Activated CD4-positive, alpha-beta T cell treated with anti-CD3 and anti-CD28 coated beads, Interleukin-2, amount 10 ng/mL, durations not matched to agents 7 days and 5 days (primary cell): ENCODE measurements around the gene HPSE. TPM values are rescaled to one million over a fixed set of nuclear protein-coding genes. Genes with fewer than 3 reads are reported as not detected.
A peak's percentile ranks its signal among the peaks of the same experiment; 100 is the strongest.
"Not testable (repeated sequence)": the region's sequence is repeated elsewhere in the genome, so short reads cannot be mapped to it uniquely, and the experiment has no call there.

Experiments used
- CTCF ChIA-PET: fragments of 350-600 bp; sonication (Branson Sonifier 250); formaldehyde crosslinking; loops from one replicate; lab custom pipeline; 2021; ENCODE audit warnings: antibody characterized with exemption; lab: Charles Lee
- POLR2A ChIA-PET: fragments of 350-600 bp; sonication (Branson Sonifier 250); formaldehyde crosslinking; loops from one replicate; lab custom pipeline; 2021; ENCODE audit warnings: antibody characterized with exemption; lab: Charles Lee
- DNase-seq: peaks from one replicate; pipeline ENCODE4 v3.0.0-alpha.2; 2020
- H3K27ac Mint-ChIP-seq: one replicate; pipeline ENCODE4 v1.8.0; 2021; ENCODE audit warnings: mild to moderate bottlenecking, moderate library complexity, mixed read lengths
- H3K27me3 Mint-ChIP-seq: one replicate; pipeline ENCODE4 v1.8.0; 2021; ENCODE audit warnings: mixed read lengths
- H3K36me3 Mint-ChIP-seq: one replicate; pipeline ENCODE4 v1.8.0; 2021; ENCODE audit warnings: low read depth, mixed read lengths
- H3K4me1 Mint-ChIP-seq: one replicate; pipeline ENCODE4 v1.8.0; 2021; ENCODE audit warnings: mixed read lengths
- H3K4me3 Mint-ChIP-seq: one replicate; pipeline ENCODE4 v1.8.0; 2021; ENCODE audit warnings: mild to moderate bottlenecking, moderate library complexity, mixed read lengths
- H3K9me3 Mint-ChIP-seq: one replicate; pipeline ENCODE4 v1.8.0; 2021; ENCODE audit warnings: mixed read lengths
- total RNA-seq, 2 experiments: library from RNA; stranded (reverse); gene quantifications; one replicate each; pipeline ENCODE4 v1.2.3, GENCODE V29; 2021

HPSE gene
- total RNA-seq, 2 experiments from 2014 or later = 24.6 to 26.1 TPM

DNA sequence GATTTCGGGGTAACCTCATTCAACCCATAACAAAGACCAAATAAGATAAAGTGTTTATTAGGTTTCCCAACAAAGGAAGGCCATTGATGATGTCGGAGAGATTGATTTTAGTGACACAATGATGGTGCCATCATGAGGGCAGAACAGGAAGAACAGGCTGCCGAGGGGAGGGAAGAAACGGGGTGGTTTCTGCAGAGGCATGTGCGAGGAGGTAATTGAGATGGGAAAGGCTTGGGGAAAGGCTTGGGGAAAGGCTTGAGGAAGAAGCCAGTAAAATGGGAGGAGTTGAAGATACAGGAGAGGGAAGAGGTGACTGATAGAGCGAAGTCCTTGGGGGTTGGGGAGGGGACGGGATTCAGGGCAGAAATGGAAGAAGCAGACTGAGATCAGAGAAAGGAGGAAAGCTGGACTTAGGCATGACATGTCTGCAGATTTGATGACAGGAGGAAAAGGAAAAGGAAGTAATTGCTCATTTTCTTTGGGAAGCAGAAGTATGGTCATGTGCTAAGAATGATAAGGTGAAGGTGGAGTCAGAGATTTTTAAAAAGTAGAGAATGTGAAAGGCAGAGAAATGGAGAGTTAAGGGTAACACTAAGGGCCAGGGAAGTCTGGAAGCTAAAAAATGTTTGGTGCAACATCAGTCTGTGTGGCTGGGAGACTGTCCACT lies 6.0 kb downstream of the HPSE start:
- Mint-ChIP-seq H3K27me3 (no peaks in the 10 kb centered on the region), H3K36me3 (peaks cover 41% of the 10 kb centered on the region), H3K4me1 (peaks cover 21% of the 10 kb centered on the region), H3K4me3 (no peak overlapping the region), H3K27ac (no peak overlapping the region), H3K9me3 (no peaks in the 10 kb centered on the region)
- DNase-seq = no peak
- ChIA-PET POLR2A (no interaction called here), CTCF (interaction anchor here (0.5 to 2.3 kb wide), 6 partner anchors 8 to 149 kb away, joined by 3 to 8 read pairs (median 3); partner anchors contain the start of gene COQ2)

GRCh38 chr4:83326546-83326945 lies 8.1 kb downstream of the HPSE start:
- CTCF ChIA-PET = interaction anchor here (1.2 kb wide), 1 partner anchor 897 kb away, joined by 3 read pairs; no protein-coding TSS in a partner anchor
- Mint-ChIP-seq H3K4me3 (no peak overlapping the region), H3K36me3 (peaks cover 31% of the 10 kb centered on the region), H3K27ac (no peak overlapping the region), H3K9me3 (no peaks in the 10 kb centered on the region), H3K27me3 (no peaks in the 10 kb centered on the region), H3K4me1 (peaks cover 6% of the 10 kb centered on the region)
- DNase-seq = no peak
- POLR2A ChIA-PET = no interaction called here

DNA sequence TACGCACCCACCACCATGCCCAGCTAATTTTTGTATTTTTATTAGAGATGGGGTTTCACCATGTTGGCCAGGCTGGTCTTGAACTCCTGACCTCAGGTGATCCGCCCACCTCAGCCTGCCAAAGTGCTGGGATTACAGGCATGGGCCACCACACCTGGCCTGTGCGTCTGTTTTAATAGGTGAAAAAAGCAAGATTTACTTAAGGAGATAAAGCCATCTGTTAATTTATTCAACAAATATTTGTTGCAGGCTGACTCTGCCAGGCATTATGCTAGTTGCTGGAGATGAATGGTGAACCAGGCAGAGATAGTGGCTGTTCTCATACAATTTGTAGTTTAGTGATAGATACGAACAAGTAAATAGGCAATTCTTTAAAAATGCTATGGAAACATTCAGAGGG lies 9.3 kb downstream of the HPSE start:
- peaks cover 15% of the 10 kb centered on the region for H3K4me1 Mint-ChIP-seq
- DNase-seq, H3K4me3 Mint-ChIP-seq, H3K27me3 Mint-ChIP-seq, POLR2A ChIA-PET, H3K27ac Mint-ChIP-seq, H3K9me3 Mint-ChIP-seq: not testable (repeated sequence)
- peaks cover 38% of the 10 kb centered on the region for H3K36me3 Mint-ChIP-seq
- CTCF ChIA-PET = interaction anchor here (0.8 kb wide), 1 partner anchor 35 kb away, joined by 3 read pairs; no protein-coding TSS in a partner anchor

GRCh38 chr4:83323136-83323535 lies 11.5 kb downstream of the HPSE start:
- Mint-ChIP-seq H3K4me3 (no peak overlapping the region), H3K36me3 (peaks cover 37% of the 10 kb centered on the region), H3K27me3 (no peaks in the 10 kb centered on the region), H3K27ac (no peak overlapping the region), H3K4me1 (peaks cover 16% of the 10 kb centered on the region), H3K9me3 (no peaks in the 10 kb centered on the region)
- DNase-seq = no peak
- CTCF ChIA-PET = interaction anchor here (0.6 to 0.7 kb wide), 2 partner anchors 29 to 532 kb away, joined by 3 read pairs; no protein-coding TSS in a partner anchor
- POLR2A ChIA-PET = no interaction called here

DNA sequence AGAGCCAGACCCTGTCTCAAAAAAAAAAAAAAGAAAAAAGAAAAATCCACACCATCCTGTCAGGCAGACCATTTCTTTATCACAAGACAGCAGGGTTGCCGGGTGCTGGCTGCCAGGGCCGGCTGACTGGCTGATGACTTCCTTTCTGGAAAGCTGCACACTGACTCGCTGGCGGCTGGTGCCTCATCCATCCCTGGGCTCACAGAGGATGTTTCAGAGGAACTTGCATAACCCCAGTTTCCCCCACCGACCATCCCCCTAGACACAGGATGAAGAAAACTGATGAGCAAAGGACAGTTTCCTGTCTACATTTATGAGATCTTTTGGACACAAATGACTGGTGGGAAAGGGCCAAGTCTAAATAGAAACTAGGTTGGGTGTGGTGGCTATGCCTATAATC lies 14.1 kb downstream of the HPSE start:
- Mint-ChIP-seq H3K27me3 (no peaks in the 10 kb centered on the region), H3K9me3 (no peaks in the 10 kb centered on the region), H3K27ac (peak overlapping the region; percentile 14), H3K36me3 (peaks cover 49% of the 10 kb centered on the region), H3K4me3 (no peak overlapping the region), H3K4me1 (peaks cover 16% of the 10 kb centered on the region)
- ChIA-PET POLR2A (no interaction called here), CTCF (interaction anchor here (1.0 to 1.6 kb wide), 2 partner anchors 9 to 30 kb away, joined by 3 to 8 read pairs; no protein-coding TSS in a partner anchor)
- DNase-seq = peak; percentile 18

- Mint-ChIP-seq H3K9me3 (no peaks in the 10 kb centered on the region), H3K36me3 (peaks cover 51% of the 10 kb centered on the region), H3K4me3 (no peak overlapping the region), H3K27ac (no peak overlapping the region), H3K4me1 (peaks cover 16% of the 10 kb centered on the region), H3K27me3 (no peaks in the 10 kb centered on the region)
- POLR2A ChIA-PET = no interaction called here
- no peak for DNase-seq
- CTCF ChIA-PET = interaction anchor here (0.7 to 1.3 kb wide), 3 partner anchors 13 to 244 kb away, joined by 3 to 5 read pairs (median 3); no protein-coding TSS in a partner anchor
Measured at GRCh38 chr4:83318666-83319065, 16.0 kb downstream of the HPSE start.

DNA sequence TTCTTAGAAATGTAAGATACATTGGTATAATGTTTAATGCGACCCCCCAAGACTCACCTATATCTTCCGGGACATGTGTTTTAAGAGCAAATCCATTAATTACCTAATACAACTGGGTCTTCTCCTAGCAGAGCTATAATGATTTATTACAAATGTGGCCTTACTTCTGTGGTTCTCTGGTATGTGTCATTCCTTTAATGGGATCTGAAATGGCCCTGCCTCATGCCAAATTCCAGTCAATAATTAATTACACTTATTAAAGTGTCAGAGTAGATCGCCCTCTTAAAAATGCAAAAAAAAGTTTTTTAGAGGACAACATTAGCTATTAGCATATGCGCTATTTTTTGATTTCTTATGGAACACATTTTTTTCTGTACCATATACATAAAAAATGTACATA lies 17.0 kb downstream of the HPSE start:
- DNase-seq = no peak
- ChIA-PET CTCF (no interaction called here), POLR2A (no interaction called here)
- Mint-ChIP-seq H3K4me1 (peaks cover 16% of the 10 kb centered on the region), H3K4me3 (no peak overlapping the region), H3K9me3 (no peaks in the 10 kb centered on the region), H3K27me3 (no peaks in the 10 kb centered on the region), H3K36me3 (peaks cover 51% of the 10 kb centered on the region), H3K27ac (no peak overlapping the region)

GRCh38 chr4:83316459-83317165 lies 18.0 kb downstream of the HPSE start:
- Mint-ChIP-seq H3K4me3 (no peak overlapping the region), H3K27ac (no peak overlapping the region), H3K4me1 (peaks cover 16% of the 10 kb centered on the region), H3K36me3 (peaks cover 53% of the 10 kb centered on the region), H3K9me3 (no peaks in the 10 kb centered on the region), H3K27me3 (no peaks in the 10 kb centered on the region)
- DNase-seq = no peak
- ChIA-PET CTCF (no interaction called here), POLR2A (no interaction called here)

GRCh38 chr4:83315341-83315870 lies 19.2 kb downstream of the HPSE start:
- Mint-ChIP-seq H3K27me3 (no peaks in the 10 kb centered on the region), H3K36me3 (peaks cover 50% of the 10 kb centered on the region), H3K9me3 (no peaks in the 10 kb centered on the region), H3K4me1 (peaks cover 9% of the 10 kb centered on the region), H3K4me3 (no peak overlapping the region), H3K27ac (no peak overlapping the region)
- no peak for DNase-seq
- ChIA-PET CTCF (interaction anchor here (0.7 to 1.1 kb wide), 2 partner anchors 28 to 41 kb away, joined by 3 read pairs; no protein-coding TSS in a partner anchor), POLR2A (interaction anchor here (0.7 kb wide), 1 partner anchor 93 kb away, joined by 9 read pairs; no protein-coding TSS in a partner anchor)

- ChIA-PET CTCF (interaction anchor here (1.1 kb wide), 1 partner anchor 16 kb away, joined by 4 read pairs; no protein-coding TSS in a partner anchor), POLR2A (no interaction called here)
- H3K9me3 Mint-ChIP-seq = no peaks in the 10 kb centered on the region
- no peaks in the 10 kb centered on the region for H3K27me3 Mint-ChIP-seq
- H3K4me1 Mint-ChIP-seq = no peaks in the 10 kb centered on the region
- H3K4me3 Mint-ChIP-seq = no peak overlapping the region
- peaks cover 45% of the 10 kb centered on the region for H3K36me3 Mint-ChIP-seq
- no peak overlapping the region for H3K27ac Mint-ChIP-seq
- DNase-seq = no peak
Measured at GRCh38 chr4:83308672-83309071, 26.0 kb downstream of the HPSE start.

DNA sequence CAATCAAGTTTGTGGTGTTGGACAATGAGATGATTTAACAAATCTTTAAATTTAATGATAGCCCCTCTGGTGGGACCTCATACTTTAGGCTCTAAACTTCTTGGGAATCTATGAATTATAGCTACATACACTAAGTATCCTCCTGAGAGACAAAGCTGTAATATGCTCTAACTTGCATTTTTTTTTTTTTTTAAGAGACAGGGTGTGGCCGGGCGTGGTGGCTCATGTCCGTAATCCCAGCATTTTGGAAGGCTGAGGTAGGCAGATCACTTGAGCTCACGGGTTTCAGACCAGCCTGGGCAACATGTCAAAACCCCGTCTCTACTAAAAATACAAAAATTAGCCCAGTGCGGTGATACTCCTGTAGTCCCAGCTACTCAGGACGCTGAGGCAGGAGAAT lies 26.7 kb downstream of the HPSE start:
- CTCF ChIA-PET = interaction anchor here (0.6 to 1.1 kb wide), 2 partner anchors 15 to 501 kb away, joined by 3 to 4 read pairs; no protein-coding TSS in a partner anchor
- no peaks in the 10 kb centered on the region for H3K27me3 Mint-ChIP-seq
- no peaks in the 10 kb centered on the region for H3K9me3 Mint-ChIP-seq
- POLR2A ChIA-PET = interaction anchor here (0.6 kb wide), 1 partner anchor 685 kb away, joined by 4 read pairs; no protein-coding TSS in a partner anchor
- no peak overlapping the region for H3K27ac Mint-ChIP-seq
- no peaks in the 10 kb centered on the region for H3K4me1 Mint-ChIP-seq
- no peak overlapping the region for H3K4me3 Mint-ChIP-seq
- peaks cover 45% of the 10 kb centered on the region for H3K36me3 Mint-ChIP-seq
- no peak for DNase-seq

DNA sequence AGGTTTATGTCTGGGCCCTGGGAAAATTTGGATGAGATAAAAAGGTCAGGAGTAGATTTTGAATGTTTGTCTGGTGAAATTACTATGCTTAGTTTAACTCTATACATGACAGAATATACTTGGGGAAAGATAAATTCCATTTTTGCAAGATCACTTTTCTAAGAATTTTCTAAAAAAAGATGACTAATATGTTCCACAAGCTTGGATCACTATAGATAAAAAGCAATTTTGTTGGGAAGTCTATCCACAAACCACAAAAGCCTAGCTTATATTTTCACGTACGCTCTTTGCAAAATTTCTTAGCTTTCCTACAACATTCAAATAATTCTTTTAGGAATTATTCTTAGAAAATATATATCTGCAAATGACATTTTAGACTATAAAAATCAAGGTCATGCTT lies 29.5 kb downstream of the HPSE start:
- Mint-ChIP-seq H3K4me1 (no peaks in the 10 kb centered on the region), H3K27me3 (no peaks in the 10 kb centered on the region), H3K27ac (no peak overlapping the region), H3K36me3 (peaks cover 44% of the 10 kb centered on the region), H3K4me3 (no peak overlapping the region), H3K9me3 (no peaks in the 10 kb centered on the region)
- ChIA-PET CTCF (interaction anchor here (1.3 to 1.6 kb wide), 3 partner anchors 14 to 24 kb away, joined by 3 to 6 read pairs (median 5); no protein-coding TSS in a partner anchor), POLR2A (no interaction called here)
- no peak for DNase-seq
